Dendritic cell treated with granulocyte-macrophage colony-stimulating factor and Interleukin-4, amounts not matched to agents 40 ng/mL and 50 ng/mL, for 4 days (primary cell): ENCODE data around the gene TMEM243.
"Not testable (repeated sequence)": the region's sequence is repeated elsewhere in the genome, so short reads cannot be mapped to it uniquely, and the experiment has no call there.

Experiments used
- H3K27ac Mint-ChIP-seq: one replicate; pipeline ENCODE4 v1.8.0; 2022; ENCODE audit warnings: mild to moderate bottlenecking, mixed read lengths
- H3K27me3 Mint-ChIP-seq: one replicate; pipeline ENCODE4 v1.8.0; 2022; ENCODE audit warnings: mild to moderate bottlenecking, mixed read lengths
- H3K36me3 Mint-ChIP-seq: one replicate; pipeline ENCODE4 v1.8.0; 2022; ENCODE audit warnings: low read depth, mixed read lengths
- H3K4me1 Mint-ChIP-seq: one replicate; pipeline ENCODE4 v1.8.0; 2022; ENCODE audit warnings: low read depth, mixed read lengths
- H3K4me3 Mint-ChIP-seq: one replicate; pipeline ENCODE4 v1.8.0; 2022; ENCODE audit warnings: mild to moderate bottlenecking, moderate library complexity, mixed read lengths
- H3K9me3 Mint-ChIP-seq: one replicate; pipeline ENCODE4 v1.8.0; 2022; ENCODE audit warnings: mixed read lengths
- intact Hi-C: fragments of 100-400 bp; cut with micrococcal nuclease; formaldehyde crosslinking; loops from one replicate; pipeline ENCODE4 v1.15.0; 2022

TMEM243 gene

GRCh38 chr7:87218796-87219544 lies 562 bp downstream of the TMEM243 start:
- H3K4me3 Mint-ChIP-seq: peak overlapping the region; percentile 90

GRCh38 chr7:87217983-87218653 lies 1.4 kb downstream of the TMEM243 start:
- Mint-ChIP-seq H3K4me3 (peak overlapping the region; percentile 90), H3K4me1 (peaks cover 45% of the 10 kb centered on the region), H3K27me3 (peaks cover 11% of the 10 kb centered on the region), H3K27ac (peak overlapping the region; percentile 94), H3K36me3 (peaks cover 29% of the 10 kb centered on the region), H3K9me3 (no peaks in the 10 kb centered on the region)
- intact Hi-C loops: loop anchor here (5.0 to 10.0 kb wide), 2 partner anchors 127 to 654 kb away; partner anchors contain the start of gene CROT

More at GRCh38 chr7:87218796-87219544, 562 bp downstream of the TMEM243 start:
- Mint-ChIP-seq H3K9me3 (no peaks in the 10 kb centered on the region), H3K27ac (peak overlapping the region; percentile 94), H3K27me3 (peaks cover 11% of the 10 kb centered on the region), H3K4me1 (peaks cover 36% of the 10 kb centered on the region), H3K36me3 (peaks cover 23% of the 10 kb centered on the region)
- intact Hi-C loops: loop anchor here (1.0 to 10.0 kb wide), 3 partner anchors 67 to 653 kb away; partner anchors contain the start of genes CROT and DMTF1

DNA sequence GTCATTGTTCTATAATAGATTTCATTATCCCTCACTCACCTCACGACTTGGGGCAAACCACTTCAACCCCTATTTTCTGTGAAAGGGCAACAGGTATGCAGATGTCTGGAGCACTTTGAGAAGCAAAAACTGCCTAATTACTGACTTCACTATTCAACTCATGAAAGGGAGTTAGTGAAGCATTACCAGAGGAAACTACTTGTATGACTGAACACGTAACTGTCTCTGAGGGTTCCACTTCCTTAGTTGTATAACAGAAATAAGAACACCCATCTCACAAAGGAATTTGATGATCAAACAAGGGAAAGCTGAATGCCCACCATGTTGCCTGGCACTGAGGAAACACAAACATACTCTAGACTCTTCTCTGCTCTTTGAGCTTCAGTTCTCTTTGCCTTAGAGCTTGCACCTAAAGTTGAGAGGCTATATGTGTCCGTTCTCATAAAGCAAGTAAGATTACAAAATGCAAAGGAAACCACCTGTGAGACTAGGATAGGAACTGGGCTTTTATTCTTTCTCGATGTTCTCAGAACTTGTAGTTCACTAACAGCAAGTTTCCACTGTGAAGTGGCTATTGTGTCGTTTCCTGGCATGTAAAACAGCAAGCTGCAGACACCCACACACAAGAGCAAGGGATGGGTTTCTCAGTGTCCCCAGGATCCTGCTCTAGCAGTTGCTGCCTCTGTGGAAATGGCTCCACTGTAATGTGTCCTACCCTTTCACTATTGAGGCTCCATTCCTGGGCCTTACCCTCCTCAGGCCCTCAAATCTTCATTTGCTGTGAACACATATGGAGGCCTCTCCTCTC lies 2.6 kb downstream of the TMEM243 start:
- Mint-ChIP-seq H3K27ac (peak overlapping the region; percentile 68), H3K4me3 (peak overlapping the region; percentile 54), H3K36me3 (peaks cover 29% of the 10 kb centered on the region), H3K27me3 (peaks cover 11% of the 10 kb centered on the region), H3K4me1 (peaks cover 51% of the 10 kb centered on the region), H3K9me3 (no peaks in the 10 kb centered on the region)
- intact Hi-C loops: loop anchor here (5.0 to 10.0 kb wide), 2 partner anchors 128 to 655 kb away; partner anchors contain the start of gene CROT

- Mint-ChIP-seq H3K4me3 (no peak overlapping the region), H3K27me3 (no peaks in the 10 kb centered on the region), H3K9me3 (no peaks in the 10 kb centered on the region), H3K27ac (no peak overlapping the region), H3K36me3 (peaks cover 30% of the 10 kb centered on the region), H3K4me1 (peaks cover 47% of the 10 kb centered on the region)
- intact Hi-C loops: loop anchor here (5.0 to 10.0 kb wide), 2 partner anchors 130 to 657 kb away; partner anchors contain the start of gene CROT
Observed at GRCh38 chr7:87215046-87215445, 4.5 kb downstream of the TMEM243 start.

- peaks cover 56% of the 10 kb centered on the region for H3K4me1 Mint-ChIP-seq
- H3K4me3 Mint-ChIP-seq: no peak overlapping the region
- peak overlapping the region; percentile 9 for H3K27ac Mint-ChIP-seq
- H3K36me3 Mint-ChIP-seq: peaks cover 29% of the 10 kb centered on the region
- intact Hi-C loops: loop anchor here (10.0 kb wide), 1 partner anchor 131 kb away; the partner anchor contains the start of gene CROT
- H3K27me3 Mint-ChIP-seq: no peaks in the 10 kb centered on the region
- H3K9me3 Mint-ChIP-seq: no peaks in the 10 kb centered on the region
Observed at GRCh38 chr7:87213811-87214210, 5.7 kb downstream of the TMEM243 start.

- Mint-ChIP-seq H3K4me1 (peaks cover 50% of the 10 kb centered on the region), H3K4me3 (no peak overlapping the region), H3K27ac (peak overlapping the region; percentile 57), H3K27me3 (no peaks in the 10 kb centered on the region), H3K36me3 (peaks cover 31% of the 10 kb centered on the region), H3K9me3 (no peaks in the 10 kb centered on the region)
- intact Hi-C loops: loop anchor here (10.0 kb wide), 1 partner anchor 132 kb away; the partner anchor contains the start of gene CROT
Observed at GRCh38 chr7:87213252-87213651, 6.3 kb downstream of the TMEM243 start.

DNA sequence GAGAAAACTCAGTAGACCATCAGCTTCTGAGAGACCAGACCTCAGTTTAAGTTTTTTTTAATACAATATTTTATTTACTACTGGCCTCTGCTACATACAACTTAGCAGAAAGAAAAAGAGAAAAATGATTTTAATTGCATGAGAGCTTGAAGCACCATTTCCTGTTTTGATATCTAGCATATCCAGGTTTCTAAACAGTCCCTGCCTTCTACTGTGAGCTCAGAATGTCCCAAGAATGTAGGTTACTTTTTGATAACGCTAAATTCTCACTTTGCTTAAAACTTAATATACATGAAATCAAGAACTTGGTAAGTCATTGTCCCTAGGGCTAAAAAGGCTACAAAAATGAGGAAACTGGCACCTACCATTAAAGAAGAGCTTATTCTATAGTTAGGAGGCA lies 7.0 kb downstream of the TMEM243 start:
- H3K36me3 Mint-ChIP-seq: peaks cover 38% of the 10 kb centered on the region

GRCh38 chr7:87210506-87210905 lies 9.0 kb downstream of the TMEM243 start:
- intact Hi-C loops: loop anchor here (10.0 kb wide), 1 partner anchor 134 kb away; the partner anchor contains the start of gene CROT
- H3K27me3 Mint-ChIP-seq: no peaks in the 10 kb centered on the region
- no peak overlapping the region for H3K27ac Mint-ChIP-seq
- H3K36me3 Mint-ChIP-seq: peaks cover 49% of the 10 kb centered on the region
- no peak overlapping the region for H3K4me3 Mint-ChIP-seq
- peaks cover 41% of the 10 kb centered on the region for H3K4me1 Mint-ChIP-seq
- H3K9me3 Mint-ChIP-seq: peaks cover 11% of the 10 kb centered on the region

More for the DNA sequence above, 7.0 kb downstream of the TMEM243 start:
- Mint-ChIP-seq H3K9me3 (no peaks in the 10 kb centered on the region), H3K27ac (peak overlapping the region; percentile 57), H3K4me1 (peaks cover 50% of the 10 kb centered on the region), H3K4me3 (no peak overlapping the region), H3K27me3 (no peaks in the 10 kb centered on the region)
- intact Hi-C loops: loop anchor here (10.0 kb wide), 1 partner anchor 132 kb away; the partner anchor contains the start of gene CROT

DNA sequence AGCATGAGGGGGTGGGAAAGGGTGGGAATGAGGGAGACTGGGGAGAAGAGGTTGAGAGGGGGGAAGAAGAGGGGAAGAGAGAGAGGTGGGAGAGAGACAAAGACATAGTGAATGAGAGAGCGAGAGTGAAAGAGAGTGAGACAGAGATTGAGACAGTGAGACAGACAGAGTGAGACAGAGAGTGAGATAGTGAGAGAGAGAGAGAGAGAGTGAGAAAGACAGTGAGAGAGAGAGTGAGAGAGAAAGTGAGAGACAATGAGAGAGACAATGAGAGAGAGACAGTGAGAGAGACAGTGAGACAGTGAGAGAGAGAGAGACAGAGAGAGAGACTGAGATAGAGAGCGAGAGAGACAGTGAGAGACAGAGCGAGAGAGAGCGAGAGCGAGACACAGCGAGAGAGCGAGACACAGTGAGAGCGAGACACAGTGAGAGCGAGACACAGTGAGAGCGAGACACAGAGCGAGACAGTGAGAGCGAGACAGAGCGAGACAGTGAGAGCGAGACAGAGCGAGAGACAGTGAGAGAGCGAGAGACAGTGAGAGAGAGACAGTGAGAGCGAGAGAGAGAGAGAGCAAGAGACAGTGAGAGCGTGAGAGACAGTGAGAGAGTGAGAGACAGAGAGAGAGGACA lies 10.1 kb downstream of the TMEM243 start:
- intact Hi-C loops: no loop called here
- peak overlapping the region; percentile 1 for H3K27ac Mint-ChIP-seq
- H3K4me3 Mint-ChIP-seq: no peak overlapping the region
- peaks cover 38% of the 10 kb centered on the region for H3K4me1 Mint-ChIP-seq
- peaks cover 57% of the 10 kb centered on the region for H3K36me3 Mint-ChIP-seq
- no peaks in the 10 kb centered on the region for H3K27me3 Mint-ChIP-seq
- peaks cover 19% of the 10 kb centered on the region for H3K9me3 Mint-ChIP-seq

DNA sequence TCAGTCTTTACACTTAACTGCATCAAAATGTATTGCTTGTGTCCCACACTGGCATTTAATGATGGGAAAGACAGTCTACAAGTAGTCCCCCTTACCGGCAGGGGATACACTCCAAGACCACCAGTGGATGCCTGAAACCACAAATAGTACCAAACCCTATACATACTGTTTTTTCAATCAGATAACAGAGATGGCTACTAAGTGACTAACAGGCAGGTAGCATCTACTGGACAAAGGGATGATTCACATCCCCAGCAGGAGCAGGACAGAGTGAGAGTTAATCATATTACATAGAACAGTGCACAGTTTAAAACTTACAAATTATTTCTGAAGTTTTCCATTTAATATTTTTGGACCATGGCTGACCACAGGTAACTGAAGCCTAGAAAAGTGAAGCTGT lies 13.2 kb downstream of the TMEM243 start:
- Mint-ChIP-seq H3K9me3 (peaks cover 25% of the 10 kb centered on the region), H3K4me1 (peaks cover 33% of the 10 kb centered on the region), H3K27ac (no peak overlapping the region), H3K4me3 (no peak overlapping the region), H3K36me3 (peaks cover 60% of the 10 kb centered on the region), H3K27me3 (no peaks in the 10 kb centered on the region)
- intact Hi-C loops: no loop called here

GRCh38 chr7:87205701-87206100 lies 13.8 kb downstream of the TMEM243 start:
- H3K27ac Mint-ChIP-seq: not testable (repeated sequence)
- H3K36me3 Mint-ChIP-seq: peaks cover 63% of the 10 kb centered on the region

GRCh38 chr7:87204933-87205332 lies 14.6 kb downstream of the TMEM243 start:
- Mint-ChIP-seq H3K4me3 (no peak overlapping the region), H3K27ac (no peak overlapping the region), H3K4me1 (peaks cover 34% of the 10 kb centered on the region), H3K9me3 (peaks cover 25% of the 10 kb centered on the region), H3K36me3 (peaks cover 65% of the 10 kb centered on the region), H3K27me3 (no peaks in the 10 kb centered on the region)
- intact Hi-C loops: no loop called here

More at GRCh38 chr7:87205701-87206100, 13.8 kb downstream of the TMEM243 start:
- H3K4me3 Mint-ChIP-seq, intact Hi-C loops, H3K27me3 Mint-ChIP-seq: not testable (repeated sequence)
- peaks cover 25% of the 10 kb centered on the region for H3K9me3 Mint-ChIP-seq
- peaks cover 33% of the 10 kb centered on the region for H3K4me1 Mint-ChIP-seq

GRCh38 chr7:87203929-87204328 lies 15.6 kb downstream of the TMEM243 start:
- peaks cover 65% of the 10 kb centered on the region for H3K36me3 Mint-ChIP-seq
- intact Hi-C loops, H3K27me3 Mint-ChIP-seq, H3K4me3 Mint-ChIP-seq, H3K27ac Mint-ChIP-seq: not testable (repeated sequence)
- H3K4me1 Mint-ChIP-seq: peaks cover 29% of the 10 kb centered on the region
- peaks cover 25% of the 10 kb centered on the region for H3K9me3 Mint-ChIP-seq
